WTC11 (cell line): ENCODE results near the gene LAMA2. TPM values are rescaled to one million over a fixed set of nuclear protein-coding genes. Genes with fewer than 3 reads are reported as not detected.

ENCODE experiments used
- ATAC-seq: fragments of 200-7000 bp; cut with Tn5 transposase; 2 replicates; pipeline ENCODE4 v1.10.0; 2021; ENCODE audit warnings: mild to moderate bottlenecking, moderate library complexity
- CTCF ChIA-PET: fragments of 300-600 bp; sonication (Branson Sonifier 250); formaldehyde crosslinking; loops from one replicate; lab custom pipeline; 2021; ENCODE audit warnings: antibody characterized with exemption; lab: Charles Lee
- POLR2A ChIA-PET: fragments of 350-600 bp; sonication (Branson Sonifier 250); formaldehyde crosslinking; loops from one replicate; lab custom pipeline; 2021; ENCODE audit warnings: antibody characterized with exemption; lab: Charles Lee
- DNase-seq: peaks from one replicate; pipeline ENCODE4 v3.0.0; 2021; ENCODE audit warnings: low spot score
- H3K27ac Mint-ChIP-seq: 2 replicates; pipeline ENCODE4 v1.8.0; 2021; ENCODE audit warnings: mixed read lengths
- H3K27me3 Mint-ChIP-seq: 2 replicates; pipeline ENCODE4 v1.8.0; 2021; ENCODE audit warnings: low read depth, mild to moderate bottlenecking, moderate library complexity, mixed read lengths
- H3K36me3 Mint-ChIP-seq: 2 replicates; pipeline ENCODE4 v1.8.0; 2021; ENCODE audit warnings: mixed read lengths
- H3K4me1 Mint-ChIP-seq: 2 replicates; pipeline ENCODE4 v1.8.0; 2022; ENCODE audit warnings: mixed read lengths
- H3K4me3 Mint-ChIP-seq: 2 replicates; pipeline ENCODE4 v1.8.0; 2021; ENCODE audit warnings: mild to moderate bottlenecking, moderate library complexity, mixed read lengths
- H3K9me3 Mint-ChIP-seq: 2 replicates; pipeline ENCODE4 v1.8.0; 2021; ENCODE audit warnings: mixed read lengths
- ATF1 ChIP-seq: sonication (generic); formaldehyde crosslinking; IDR thresholded peaks from 2 replicates; pipeline ENCODE4 v1.8.1; 2023; ENCODE audit warnings: mild to moderate bottlenecking, moderate library complexity, missing genetic modification reagents
- CREB1 ChIP-seq: sonication (generic); formaldehyde crosslinking; IDR thresholded peaks from 2 replicates; pipeline ENCODE4 v1.8.0; 2023; ENCODE audit warnings: mild to moderate bottlenecking, missing genetic modification reagents
- CREM ChIP-seq: sonication (generic); formaldehyde crosslinking; IDR thresholded peaks from 2 replicates; pipeline ENCODE4 v1.8.1; 2022; ENCODE audit warnings: mild to moderate bottlenecking, missing genetic modification reagents, moderate library complexity
- ETV6 ChIP-seq: sonication (generic); formaldehyde crosslinking; IDR thresholded peaks from 2 replicates; pipeline ENCODE4 v1.8.1; 2022; ENCODE audit warnings: mild to moderate bottlenecking, missing genetic modification reagents
- OVOL2 ChIP-seq: fragments of 250-450 bp; sonication (Bioruptor Pico); IDR thresholded peaks from 2 replicates; pipeline ENCODE4 v1.9.0; 2021; ENCODE audit warnings: mild to moderate bottlenecking, borderline replicate concordance
- PRRX2 ChIP-seq: fragments of 250-450 bp; sonication (Bioruptor Pico); IDR thresholded peaks from 2 replicates; pipeline ENCODE4 v1.8.0; 2021; ENCODE audit warnings: mild to moderate bottlenecking
- SOX15 ChIP-seq: fragments of 250-450 bp; sonication (Bioruptor Pico); IDR thresholded peaks from 2 replicates; pipeline ENCODE4 v1.9.0; 2021; ENCODE audit warnings: mild to moderate bottlenecking
- SP1 ChIP-seq: sonication (generic); formaldehyde crosslinking; conservative IDR thresholded peaks from 2 replicates; pipeline ENCODE4 v1.8.1; 2022; ENCODE audit warnings: missing genetic modification reagents
- ZNF219 ChIP-seq: sonication (generic); formaldehyde crosslinking; IDR thresholded peaks from 2 replicates; pipeline ENCODE4 v1.8.0; 2023; ENCODE audit warnings: missing genetic modification reagents, mild to moderate bottlenecking, borderline replicate concordance
- ZNF232 ChIP-seq: sonication (generic); formaldehyde crosslinking; IDR thresholded peaks from 2 replicates; pipeline ENCODE4 v1.8.0; 2022; ENCODE audit warnings: mild to moderate bottlenecking, missing genetic modification reagents
- ZNF416 ChIP-seq: fragments of 250-450 bp; sonication (Bioruptor Pico); IDR thresholded peaks from 2 replicates; pipeline ENCODE4 v1.9.0; 2021; ENCODE audit warnings: mild to moderate bottlenecking, inconsistent platforms
- total RNA-seq: library from RNA; stranded (reverse); gene quantifications from 3 replicates; pipeline ENCODE4 v1.2.3, GENCODE V29; 2021
- TF ChIP-seq, protein P1 (sequence below): sonication (generic); formaldehyde crosslinking; IDR thresholded peaks from 2 replicates; pipeline ENCODE4 v1.8.0; 2022; ENCODE audit warnings: mild to moderate bottlenecking, missing genetic modification reagents
- TF ChIP-seq, protein P2 (sequence below): sonication (generic); formaldehyde crosslinking; IDR thresholded peaks from 2 replicates; pipeline ENCODE4 v1.8.1; 2022; ENCODE audit warnings: mild to moderate bottlenecking, moderate library complexity, missing genetic modification reagents
- TF ChIP-seq, protein P3 (sequence below): sonication (generic); formaldehyde crosslinking; IDR thresholded peaks from 2 replicates; pipeline ENCODE4 v1.8.1; 2022; ENCODE audit warnings: mild to moderate bottlenecking, missing genetic modification reagents, moderate library complexity, borderline replicate concordance
- TF ChIP-seq, protein P4 (sequence below): sonication (generic); formaldehyde crosslinking; IDR thresholded peaks from 2 replicates; pipeline ENCODE4 v1.8.1; 2023; ENCODE audit warnings: mild to moderate bottlenecking, missing genetic modification reagents
- TF ChIP-seq, protein P5 (sequence below): fragments of 250-450 bp; sonication (Bioruptor Pico); conservative IDR thresholded peaks from 2 replicates; pipeline ENCODE4 v1.9.0; 2021; ENCODE audit warnings: mild to moderate bottlenecking

LAMA2 gene
- total RNA-seq, 1 experiment from 2014 or later: 6.6 TPM

DNA sequence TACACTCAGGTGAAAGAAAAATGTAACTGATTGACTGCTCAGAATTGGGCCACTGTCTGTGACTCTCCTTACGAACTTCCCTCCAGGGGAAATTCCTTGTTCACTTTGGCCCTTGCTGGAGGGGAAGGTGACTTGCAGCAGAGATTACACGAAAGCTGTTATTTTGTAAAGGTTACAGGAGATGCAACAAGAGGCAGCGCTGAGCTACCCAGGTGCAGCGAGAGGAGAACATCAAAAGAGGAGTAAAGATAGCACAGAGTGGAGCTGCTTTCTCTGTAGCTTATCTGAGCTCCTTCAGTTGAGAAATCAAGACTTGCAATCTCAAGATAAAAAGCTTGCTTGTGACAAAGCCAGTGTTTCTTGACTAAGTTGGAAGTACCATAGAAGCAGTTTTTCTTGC lies 682.4 kb downstream of the LAMA2 start (continued):
- TF ChIP-seq ZNF232 (CRISPR knock-in tag) (no peak), OVOL2 (CRISPR knock-in tag) (no peak), PRRX2 (CRISPR knock-in tag) (no peak), ATF1 (CRISPR knock-in tag) (no peak), ZNF416 (no peak), ZNF219 (CRISPR knock-in tag) (no peak)
- TF ChIP-seq, protein P1, sequence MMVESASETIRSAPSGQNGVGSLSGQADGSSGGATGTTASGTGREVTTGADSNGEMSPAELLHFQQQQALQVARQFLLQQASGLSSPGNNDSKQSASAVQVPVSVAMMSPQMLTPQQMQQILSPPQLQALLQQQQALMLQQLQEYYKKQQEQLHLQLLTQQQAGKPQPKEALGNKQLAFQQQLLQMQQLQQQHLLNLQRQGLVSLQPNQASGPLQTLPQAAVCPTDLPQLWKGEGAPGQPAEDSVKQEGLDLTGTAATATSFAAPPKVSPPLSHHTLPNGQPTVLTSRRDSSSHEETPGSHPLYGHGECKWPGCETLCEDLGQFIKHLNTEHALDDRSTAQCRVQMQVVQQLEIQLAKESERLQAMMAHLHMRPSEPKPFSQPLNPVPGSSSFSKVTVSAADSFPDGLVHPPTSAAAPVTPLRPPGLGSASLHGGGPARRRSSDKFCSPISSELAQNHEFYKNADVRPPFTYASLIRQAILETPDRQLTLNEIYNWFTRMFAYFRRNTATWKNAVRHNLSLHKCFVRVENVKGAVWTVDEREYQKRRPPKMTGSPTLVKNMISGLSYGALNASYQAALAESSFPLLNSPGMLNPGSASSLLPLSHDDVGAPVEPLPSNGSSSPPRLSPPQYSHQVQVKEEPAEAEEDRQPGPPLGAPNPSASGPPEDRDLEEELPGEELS (CRISPR knock-in tag): no peak
- TF ChIP-seq, protein P2, sequence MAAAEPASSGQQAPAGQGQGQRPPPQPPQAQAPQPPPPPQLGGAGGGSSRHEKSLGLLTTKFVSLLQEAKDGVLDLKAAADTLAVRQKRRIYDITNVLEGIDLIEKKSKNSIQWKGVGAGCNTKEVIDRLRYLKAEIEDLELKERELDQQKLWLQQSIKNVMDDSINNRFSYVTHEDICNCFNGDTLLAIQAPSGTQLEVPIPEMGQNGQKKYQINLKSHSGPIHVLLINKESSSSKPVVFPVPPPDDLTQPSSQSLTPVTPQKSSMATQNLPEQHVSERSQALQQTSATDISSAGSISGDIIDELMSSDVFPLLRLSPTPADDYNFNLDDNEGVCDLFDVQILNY (CRISPR knock-in tag): no peak
- TF ChIP-seq, protein P3, sequence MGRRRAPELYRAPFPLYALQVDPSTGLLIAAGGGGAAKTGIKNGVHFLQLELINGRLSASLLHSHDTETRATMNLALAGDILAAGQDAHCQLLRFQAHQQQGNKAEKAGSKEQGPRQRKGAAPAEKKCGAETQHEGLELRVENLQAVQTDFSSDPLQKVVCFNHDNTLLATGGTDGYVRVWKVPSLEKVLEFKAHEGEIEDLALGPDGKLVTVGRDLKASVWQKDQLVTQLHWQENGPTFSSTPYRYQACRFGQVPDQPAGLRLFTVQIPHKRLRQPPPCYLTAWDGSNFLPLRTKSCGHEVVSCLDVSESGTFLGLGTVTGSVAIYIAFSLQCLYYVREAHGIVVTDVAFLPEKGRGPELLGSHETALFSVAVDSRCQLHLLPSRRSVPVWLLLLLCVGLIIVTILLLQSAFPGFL (CRISPR knock-in tag): no peak

DNA sequence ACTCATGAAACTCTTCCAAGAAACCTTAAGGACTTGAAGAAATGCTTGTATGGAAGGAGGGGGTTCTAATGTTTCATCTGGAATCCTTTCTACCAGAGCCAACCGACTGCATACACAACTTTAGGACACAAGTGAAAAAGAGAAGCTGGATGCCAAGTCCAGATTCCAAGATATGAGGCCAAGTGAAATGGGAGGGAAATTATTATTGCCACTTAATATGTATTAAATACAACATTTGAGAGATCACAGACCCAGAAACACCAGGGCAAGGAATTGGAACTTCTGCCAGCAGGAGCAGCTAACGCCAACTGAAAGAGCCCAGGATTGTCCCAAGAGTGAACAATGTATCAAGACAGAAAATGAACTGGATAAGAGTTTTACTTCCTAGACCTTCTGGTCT lies 682.9 kb downstream of the LAMA2 start:
- 0 out of 2 replicates have a peak, but pooled peaks cover 2% of the 10 kb centered on the region for H3K4me1 Mint-ChIP-seq
- TF ChIP-seq CREB1 (CRISPR knock-in tag) (no peak), SOX15 (no peak), ETV6 (CRISPR knock-in tag) (no peak), CREM (CRISPR knock-in tag) (no peak), ZNF232 (CRISPR knock-in tag) (no peak), SP1 (CRISPR knock-in tag) (no peak)
- TF ChIP-seq, protein P4, sequence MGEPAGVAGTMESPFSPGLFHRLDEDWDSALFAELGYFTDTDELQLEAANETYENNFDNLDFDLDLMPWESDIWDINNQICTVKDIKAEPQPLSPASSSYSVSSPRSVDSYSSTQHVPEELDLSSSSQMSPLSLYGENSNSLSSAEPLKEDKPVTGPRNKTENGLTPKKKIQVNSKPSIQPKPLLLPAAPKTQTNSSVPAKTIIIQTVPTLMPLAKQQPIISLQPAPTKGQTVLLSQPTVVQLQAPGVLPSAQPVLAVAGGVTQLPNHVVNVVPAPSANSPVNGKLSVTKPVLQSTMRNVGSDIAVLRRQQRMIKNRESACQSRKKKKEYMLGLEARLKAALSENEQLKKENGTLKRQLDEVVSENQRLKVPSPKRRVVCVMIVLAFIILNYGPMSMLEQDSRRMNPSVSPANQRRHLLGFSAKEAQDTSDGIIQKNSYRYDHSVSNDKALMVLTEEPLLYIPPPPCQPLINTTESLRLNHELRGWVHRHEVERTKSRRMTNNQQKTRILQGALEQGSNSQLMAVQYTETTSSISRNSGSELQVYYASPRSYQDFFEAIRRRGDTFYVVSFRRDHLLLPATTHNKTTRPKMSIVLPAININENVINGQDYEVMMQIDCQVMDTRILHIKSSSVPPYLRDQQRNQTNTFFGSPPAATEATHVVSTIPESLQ (CRISPR knock-in tag): no peak
- TF ChIP-seq, protein P5, sequence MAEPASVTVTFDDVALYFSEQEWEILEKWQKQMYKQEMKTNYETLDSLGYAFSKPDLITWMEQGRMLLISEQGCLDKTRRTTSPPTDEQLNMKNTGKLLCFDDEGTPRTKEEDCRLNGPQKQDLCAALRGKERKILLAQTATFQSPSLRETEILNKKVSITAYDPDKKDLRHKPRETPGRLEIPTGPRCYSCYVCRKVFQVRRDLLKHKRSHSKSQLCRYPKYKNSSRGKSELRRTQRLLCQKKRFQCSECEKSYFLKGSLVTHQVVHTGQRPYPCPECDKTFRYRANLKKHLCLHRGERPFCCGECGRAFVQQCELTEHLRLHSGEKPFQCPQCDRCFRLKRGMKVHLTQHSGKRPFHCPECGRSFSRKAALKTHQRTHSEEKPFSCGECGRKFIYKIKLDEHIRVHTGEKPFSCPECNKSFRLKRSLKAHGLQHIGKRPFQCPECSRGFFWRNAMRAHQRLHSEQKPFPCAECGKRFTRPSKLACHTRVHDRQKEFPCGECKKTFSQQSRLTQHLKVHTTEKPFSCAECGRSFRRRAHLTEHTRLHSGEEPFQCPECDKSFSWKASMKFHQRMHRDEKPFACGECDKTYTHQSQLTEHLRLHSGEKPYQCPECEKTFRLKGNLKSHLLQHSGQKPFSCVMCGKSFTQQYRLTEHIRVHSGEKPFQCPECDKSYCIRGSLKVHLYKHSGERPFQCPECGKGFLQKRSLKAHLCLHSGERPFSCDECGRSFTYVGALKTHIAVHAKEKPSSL: no peak
- H3K9me3 Mint-ChIP-seq: peaks cover 8% of the 10 kb centered on the region
- H3K27ac Mint-ChIP-seq: no peak overlapping the region
- no peak overlapping the region for H3K4me3 Mint-ChIP-seq
- no peaks in the 10 kb centered on the region for H3K27me3 Mint-ChIP-seq
- ATAC-seq (no peak), DNase-seq (no peak)
- ChIA-PET POLR2A (no interaction called here), CTCF (interaction anchor here (1.3 to 2.7 kb wide), 5 partner anchors 9 to 209 kb away, joined by 5 to 27 read pairs (median 9); no protein-coding TSS in a partner anchor)
- peaks cover 7% of the 10 kb centered on the region for H3K36me3 Mint-ChIP-seq
